ENCODE measurements around the gene DCP1B.

Gene DCP1B

DNA sequence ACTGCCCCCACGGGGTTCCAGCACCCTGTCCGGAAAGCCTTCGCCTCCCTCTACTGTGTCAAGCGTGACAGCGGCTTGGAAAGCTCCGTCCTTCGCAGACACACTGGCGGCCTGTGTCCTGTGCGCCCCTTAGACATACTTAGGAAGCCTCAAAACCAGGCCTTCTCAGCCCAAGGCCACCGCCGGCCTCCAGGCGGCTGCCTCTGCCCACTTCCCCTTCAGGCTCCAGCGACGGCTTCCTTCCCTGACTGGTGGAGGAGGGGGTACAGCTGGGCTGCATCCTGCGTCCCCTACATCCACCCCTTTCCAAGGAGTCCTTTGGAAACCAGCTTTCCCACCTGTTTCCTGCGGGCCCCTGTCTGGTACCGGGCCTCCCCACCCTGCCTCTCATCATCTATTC is 83.3 kb downstream of the DCP1B start:
- H3K9me3 ChIP-seq (ENCODE audit: insufficient read depth, low read length) = 0 out of 2 replicates have a peak, but pooled peaks cover 7% of the 10 kb centered on the region
- H4K20me1 ChIP-seq (ENCODE audit: insufficient read depth, low read length) = no peaks in the 10 kb centered on the region
- no peak overlapping the region for H3K9ac ChIP-seq (ENCODE audit: low read length)
- TF ChIP-seq EZH2phosphoT487 (IDR thresholded peaks at IDR 0.05; ENCODE audit: low read depth) = no peak
- H3K27me3 ChIP-seq (ENCODE audit: low read depth, low read length) = 0 out of 2 replicates have a peak, but pooled peaks cover 11% of the 10 kb centered on the region
- no peaks in the 10 kb centered on the region for H3K36me3 ChIP-seq (replicated peaks; ENCODE audit: low read depth, low read length)
- no peak overlapping the region for H2AFZ ChIP-seq (ENCODE audit: low read depth, low read length)
- no peak overlapping the region for H3K4me3 ChIP-seq (ENCODE audit: low read length)
- no peaks in the 10 kb centered on the region for H3K79me2 ChIP-seq (ENCODE audit: low read length)
- H3K27ac ChIP-seq (ENCODE audit: low read length) = no peak overlapping the region
- peaks cover 23% of the 10 kb centered on the region for H3K4me1 ChIP-seq (ENCODE audit: low read length)
- H3K4me2 ChIP-seq (ENCODE audit: low read length) = no peak overlapping the region

GRCh38 chr12:1920436-1920835 is 83.8 kb downstream of the DCP1B start:
- H3K9me3 ChIP-seq (ENCODE audit: insufficient read depth, low read length) = 0 out of 2 replicates have a peak, but pooled peaks cover 7% of the 10 kb centered on the region
- H3K4me2 ChIP-seq (ENCODE audit: low read length) = no peak overlapping the region
- H3K4me1 ChIP-seq (ENCODE audit: low read length) = peaks cover 27% of the 10 kb centered on the region
- TF ChIP-seq EZH2phosphoT487 (IDR thresholded peaks at IDR 0.05; ENCODE audit: low read depth) = no peak
- TF ChIP-seq, protein P1, sequence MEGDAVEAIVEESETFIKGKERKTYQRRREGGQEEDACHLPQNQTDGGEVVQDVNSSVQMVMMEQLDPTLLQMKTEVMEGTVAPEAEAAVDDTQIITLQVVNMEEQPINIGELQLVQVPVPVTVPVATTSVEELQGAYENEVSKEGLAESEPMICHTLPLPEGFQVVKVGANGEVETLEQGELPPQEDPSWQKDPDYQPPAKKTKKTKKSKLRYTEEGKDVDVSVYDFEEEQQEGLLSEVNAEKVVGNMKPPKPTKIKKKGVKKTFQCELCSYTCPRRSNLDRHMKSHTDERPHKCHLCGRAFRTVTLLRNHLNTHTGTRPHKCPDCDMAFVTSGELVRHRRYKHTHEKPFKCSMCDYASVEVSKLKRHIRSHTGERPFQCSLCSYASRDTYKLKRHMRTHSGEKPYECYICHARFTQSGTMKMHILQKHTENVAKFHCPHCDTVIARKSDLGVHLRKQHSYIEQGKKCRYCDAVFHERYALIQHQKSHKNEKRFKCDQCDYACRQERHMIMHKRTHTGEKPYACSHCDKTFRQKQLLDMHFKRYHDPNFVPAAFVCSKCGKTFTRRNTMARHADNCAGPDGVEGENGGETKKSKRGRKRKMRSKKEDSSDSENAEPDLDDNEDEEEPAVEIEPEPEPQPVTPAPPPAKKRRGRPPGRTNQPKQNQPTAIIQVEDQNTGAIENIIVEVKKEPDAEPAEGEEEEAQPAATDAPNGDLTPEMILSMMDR (IDR thresholded peaks at IDR 0.05; ENCODE audit: low read depth, low read length) = no peak
- no peak overlapping the region for H2AFZ ChIP-seq (ENCODE audit: low read depth, low read length)
- H3K4me3 ChIP-seq (ENCODE audit: low read length) = no peak overlapping the region
- no peaks in the 10 kb centered on the region for H3K79me2 ChIP-seq (ENCODE audit: low read length)
- no peaks in the 10 kb centered on the region for H3K36me3 ChIP-seq (replicated peaks; ENCODE audit: low read depth, low read length)
- H3K9ac ChIP-seq (ENCODE audit: low read length) = no peak overlapping the region
- H4K20me1 ChIP-seq (ENCODE audit: insufficient read depth, low read length) = no peaks in the 10 kb centered on the region
- no peak overlapping the region for H3K27ac ChIP-seq (ENCODE audit: low read length)
- H3K27me3 ChIP-seq (ENCODE audit: low read depth, low read length) = 0 out of 2 replicates have a peak, but pooled peaks cover 8% of the 10 kb centered on the region

GRCh38 chr12:1919763-1920162 is 84.5 kb downstream of the DCP1B start:
- H3K27me3 ChIP-seq (ENCODE audit: low read depth, low read length) = 0 out of 2 replicates have a peak, but pooled peaks cover 8% of the 10 kb centered on the region
- H3K27ac ChIP-seq (ENCODE audit: low read length) = no peak overlapping the region
- H3K79me2 ChIP-seq (ENCODE audit: low read length) = no peaks in the 10 kb centered on the region
- H3K4me1 ChIP-seq (ENCODE audit: low read length) = peaks cover 22% of the 10 kb centered on the region
- no peak for TF ChIP-seq EZH2phosphoT487 (IDR thresholded peaks at IDR 0.05; ENCODE audit: low read depth)
- TF ChIP-seq, protein P1 (IDR thresholded peaks at IDR 0.05; ENCODE audit: low read depth, low read length) = no peak
- H2AFZ ChIP-seq (ENCODE audit: low read depth, low read length) = no peak overlapping the region
- no peak overlapping the region for H3K4me2 ChIP-seq (ENCODE audit: low read length)
- no peaks in the 10 kb centered on the region for H4K20me1 ChIP-seq (ENCODE audit: insufficient read depth, low read length)
- H3K4me3 ChIP-seq (ENCODE audit: low read length) = no peak overlapping the region
- no peaks in the 10 kb centered on the region for H3K36me3 ChIP-seq (replicated peaks; ENCODE audit: low read depth, low read length)
- H3K9ac ChIP-seq (ENCODE audit: low read length) = no peak overlapping the region
- 0 out of 2 replicates have a peak, but pooled peaks cover 7% of the 10 kb centered on the region for H3K9me3 ChIP-seq (ENCODE audit: insufficient read depth, low read length)

- Histone ChIP-seq H3K9ac (ENCODE audit: low read length) (no peak overlapping the region), H3K4me3 (ENCODE audit: low read length) (no peak overlapping the region), H2AFZ (ENCODE audit: low read depth, low read length) (no peak overlapping the region), H3K27ac (ENCODE audit: low read length) (no peak overlapping the region), H3K9me3 (ENCODE audit: insufficient read depth, low read length) (0 out of 2 replicates have a peak, but pooled peaks cover 7% of the 10 kb centered on the region), H3K4me2 (ENCODE audit: low read length) (no peak overlapping the region), H3K4me1 (ENCODE audit: low read length) (peaks cover 17% of the 10 kb centered on the region), H3K27me3 (ENCODE audit: low read depth, low read length) (0 out of 2 replicates have a peak, but pooled peaks cover 8% of the 10 kb centered on the region), H3K79me2 (ENCODE audit: low read length) (no peaks in the 10 kb centered on the region), H4K20me1 (ENCODE audit: insufficient read depth, low read length) (no peaks in the 10 kb centered on the region), H3K36me3 (replicated peaks; ENCODE audit: low read depth, low read length) (no peaks in the 10 kb centered on the region)
- TF ChIP-seq, protein P1 (IDR thresholded peaks at IDR 0.05; ENCODE audit: low read depth, low read length) = no peak
- no peak for TF ChIP-seq EZH2phosphoT487 (IDR thresholded peaks at IDR 0.05; ENCODE audit: low read depth)
Observed at GRCh38 chr12:1919284-1919683, 85.0 kb downstream of the DCP1B start.
